ENCODE results near the gene C22orf39.

The C22orf39 gene

GRCh38 chr22:19450363-19451175 is 3.1 kb upstream of the C22orf39 start:
- no peak overlapping the region for H2AFZ ChIP-seq (ENCODE audit: low read depth)
- no peaks in the 10 kb centered on the region for H3K27me3 ChIP-seq (ENCODE audit: insufficient read depth, low read depth)
- peaks cover 33% of the 10 kb centered on the region for H3K79me2 ChIP-seq (ENCODE audit: insufficient read depth, low read depth)
- H4K20me1 ChIP-seq (ENCODE audit: insufficient read depth): no peaks in the 10 kb centered on the region
- no peak overlapping the region for H3K27ac ChIP-seq
- TF ChIP-seq CTCF (conservative IDR thresholded peaks at IDR 0.05; ENCODE audit: low read depth, low read length): no peak
- H3K9ac ChIP-seq: no peak overlapping the region
- no peaks in the 10 kb centered on the region for H3K36me3 ChIP-seq (ENCODE audit: insufficient read depth)
- H3K4me1 ChIP-seq (ENCODE audit: low read depth, poor library complexity, severe bottlenecking): peaks cover 27% of the 10 kb centered on the region
- no peak overlapping the region for H3K4me2 ChIP-seq
- H3K4me3 ChIP-seq (IDR thresholded peaks at IDR 0.05; ENCODE audit: insufficient read depth, low read depth, low read length): no peak overlapping the region

- no peak for TF ChIP-seq CTCF (conservative IDR thresholded peaks at IDR 0.05; ENCODE audit: low read depth, low read length)
- Histone ChIP-seq H2AFZ (ENCODE audit: low read depth) (no peak overlapping the region), H3K27me3 (ENCODE audit: insufficient read depth, low read depth) (no peaks in the 10 kb centered on the region), H3K4me3 (IDR thresholded peaks at IDR 0.05; ENCODE audit: insufficient read depth, low read depth, low read length) (no peak overlapping the region), H3K4me1 (ENCODE audit: low read depth, poor library complexity, severe bottlenecking) (peaks cover 27% of the 10 kb centered on the region), H3K36me3 (ENCODE audit: insufficient read depth) (no peaks in the 10 kb centered on the region), H3K9ac (no peak overlapping the region), H4K20me1 (ENCODE audit: insufficient read depth) (no peaks in the 10 kb centered on the region), H3K79me2 (ENCODE audit: insufficient read depth, low read depth) (peaks cover 44% of the 10 kb centered on the region), H3K4me2 (no peak overlapping the region; the same call in 1 of the 2 replicates), H3K27ac (no peak overlapping the region; the same call in 1 of the 2 replicates)
Observed at GRCh38 chr22:19449422-19449767, 1.9 kb upstream of the C22orf39 start.

- Histone ChIP-seq H3K4me2 (peak overlapping the region; percentile 95), H3K27ac (no peak overlapping the region; the same call in 1 of the 2 replicates), H3K27me3 (ENCODE audit: insufficient read depth, low read depth) (no peaks in the 10 kb centered on the region), H3K4me1 (ENCODE audit: low read depth, poor library complexity, severe bottlenecking) (peaks cover 27% of the 10 kb centered on the region), H3K36me3 (ENCODE audit: insufficient read depth) (no peaks in the 10 kb centered on the region), H2AFZ (ENCODE audit: low read depth) (no peak overlapping the region), H3K9ac (no peak overlapping the region), H3K4me3 (IDR thresholded peaks at IDR 0.05; ENCODE audit: insufficient read depth, low read depth, low read length) (no peak overlapping the region), H3K79me2 (ENCODE audit: insufficient read depth, low read depth) (peaks cover 49% of the 10 kb centered on the region), H4K20me1 (ENCODE audit: insufficient read depth) (no peaks in the 10 kb centered on the region)
- TF ChIP-seq CTCF (conservative IDR thresholded peaks at IDR 0.05; ENCODE audit: low read depth, low read length): no peak
Observed at GRCh38 chr22:19448739-19449421, 1.4 kb upstream of the C22orf39 start.

- peak overlapping the region; percentile 85 for H2AFZ ChIP-seq (ENCODE audit: low read depth)
- H3K4me3 ChIP-seq (IDR thresholded peaks at IDR 0.05; ENCODE audit: insufficient read depth, low read depth, low read length): no peak overlapping the region
- peaks cover 27% of the 10 kb centered on the region for H3K4me1 ChIP-seq (ENCODE audit: low read depth, poor library complexity, severe bottlenecking)
- no peaks in the 10 kb centered on the region for H3K36me3 ChIP-seq (ENCODE audit: insufficient read depth)
- no peak for TF ChIP-seq CTCF (conservative IDR thresholded peaks at IDR 0.05; ENCODE audit: low read depth, low read length)
- H4K20me1 ChIP-seq (ENCODE audit: insufficient read depth): no peaks in the 10 kb centered on the region; the same call in 1 of the 2 replicates
- peak overlapping the region; percentile 79 for H3K9ac ChIP-seq
- H3K27ac ChIP-seq: peak overlapping the region; percentile 81
- peak overlapping the region; percentile 95 for H3K4me2 ChIP-seq
- H3K27me3 ChIP-seq (ENCODE audit: insufficient read depth, low read depth): no peaks in the 10 kb centered on the region
- H3K79me2 ChIP-seq (ENCODE audit: insufficient read depth, low read depth): peaks cover 56% of the 10 kb centered on the region
Observed at GRCh38 chr22:19448076-19448607, 631 bp upstream of the C22orf39 start.
